Subcutaneous adipose tissue (tissue), 4 donors: ENCODE results near the gene NAA10. TPM values are rescaled to one million over a fixed set of nuclear protein-coding genes. Genes with fewer than 3 reads are reported as not detected.

Experiments
- total RNA-seq, 4 donors: library from RNA; depleted of rRNA; stranded (reverse); fragments of >200 nt; gene quantifications; one replicate each; pipeline ENCODE4 v1.1.0, GENCODE V29; 2016
- TF ChIP-seq, protein P1 (sequence below): fragments of 450-650 bp; IDR thresholded peaks from one replicate; pipeline ENCODE4 v1.5.1; 2016; ENCODE audit warnings: low read depth, mild to moderate bottlenecking, control low read depth, antibody characterized with exemption, moderate library complexity

The NAA10 gene
- total RNA-seq, 4 donors from 2014 or later: 69.4 to 87.8 (median 76.5) TPM

GRCh38 chrX:153973127-153974002 is 38.5 kb upstream of the NAA10 start:
- TF ChIP-seq, protein P1, sequence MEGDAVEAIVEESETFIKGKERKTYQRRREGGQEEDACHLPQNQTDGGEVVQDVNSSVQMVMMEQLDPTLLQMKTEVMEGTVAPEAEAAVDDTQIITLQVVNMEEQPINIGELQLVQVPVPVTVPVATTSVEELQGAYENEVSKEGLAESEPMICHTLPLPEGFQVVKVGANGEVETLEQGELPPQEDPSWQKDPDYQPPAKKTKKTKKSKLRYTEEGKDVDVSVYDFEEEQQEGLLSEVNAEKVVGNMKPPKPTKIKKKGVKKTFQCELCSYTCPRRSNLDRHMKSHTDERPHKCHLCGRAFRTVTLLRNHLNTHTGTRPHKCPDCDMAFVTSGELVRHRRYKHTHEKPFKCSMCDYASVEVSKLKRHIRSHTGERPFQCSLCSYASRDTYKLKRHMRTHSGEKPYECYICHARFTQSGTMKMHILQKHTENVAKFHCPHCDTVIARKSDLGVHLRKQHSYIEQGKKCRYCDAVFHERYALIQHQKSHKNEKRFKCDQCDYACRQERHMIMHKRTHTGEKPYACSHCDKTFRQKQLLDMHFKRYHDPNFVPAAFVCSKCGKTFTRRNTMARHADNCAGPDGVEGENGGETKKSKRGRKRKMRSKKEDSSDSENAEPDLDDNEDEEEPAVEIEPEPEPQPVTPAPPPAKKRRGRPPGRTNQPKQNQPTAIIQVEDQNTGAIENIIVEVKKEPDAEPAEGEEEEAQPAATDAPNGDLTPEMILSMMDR: no peak

DNA sequence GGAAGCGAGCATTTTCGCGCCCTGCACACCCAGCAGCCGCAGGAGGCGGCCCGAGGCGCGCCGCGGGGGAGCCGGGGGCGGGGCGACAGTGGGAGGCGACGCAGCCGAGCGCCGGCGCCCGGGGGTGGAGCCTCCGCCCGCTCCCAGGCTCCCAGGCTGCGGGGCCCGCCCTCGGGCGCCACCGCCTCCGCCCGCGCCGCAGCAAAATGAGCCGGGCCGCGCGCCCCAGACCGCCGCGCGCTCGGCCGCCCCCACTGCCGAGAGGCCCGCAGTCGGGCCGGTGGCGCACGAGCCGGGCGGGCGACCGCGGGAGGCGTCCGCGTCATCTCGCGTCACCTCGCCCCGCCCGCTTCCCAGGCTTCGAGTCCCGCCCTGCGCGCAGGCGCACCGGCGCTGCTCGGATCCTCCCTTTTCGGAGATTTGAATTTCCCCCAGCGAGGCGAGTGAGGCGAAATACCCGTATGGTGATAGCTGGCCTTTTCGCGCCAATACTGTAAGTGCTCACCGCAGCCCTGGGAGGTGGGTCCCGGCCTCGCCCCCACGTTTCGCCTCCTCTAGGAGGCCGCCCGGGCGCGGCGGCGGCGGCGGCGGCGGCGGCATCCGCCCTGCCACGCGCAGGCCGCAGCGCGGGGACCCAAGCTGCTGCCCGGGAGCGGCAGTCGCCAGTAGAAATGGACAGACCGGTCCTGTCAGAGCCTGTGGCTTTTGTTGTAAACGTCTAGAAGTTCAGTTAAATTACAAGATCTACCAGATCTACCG is 37.7 kb upstream of the NAA10 start, which contains the start of gene TMEM187:
TSS of gene TMEM187 (plus strand) at position 387 of the 759 bp plus-strand sequence. CDS start 9,309 bp downstream, outside the sequence.
- TF ChIP-seq, protein P1: no peak

DNA sequence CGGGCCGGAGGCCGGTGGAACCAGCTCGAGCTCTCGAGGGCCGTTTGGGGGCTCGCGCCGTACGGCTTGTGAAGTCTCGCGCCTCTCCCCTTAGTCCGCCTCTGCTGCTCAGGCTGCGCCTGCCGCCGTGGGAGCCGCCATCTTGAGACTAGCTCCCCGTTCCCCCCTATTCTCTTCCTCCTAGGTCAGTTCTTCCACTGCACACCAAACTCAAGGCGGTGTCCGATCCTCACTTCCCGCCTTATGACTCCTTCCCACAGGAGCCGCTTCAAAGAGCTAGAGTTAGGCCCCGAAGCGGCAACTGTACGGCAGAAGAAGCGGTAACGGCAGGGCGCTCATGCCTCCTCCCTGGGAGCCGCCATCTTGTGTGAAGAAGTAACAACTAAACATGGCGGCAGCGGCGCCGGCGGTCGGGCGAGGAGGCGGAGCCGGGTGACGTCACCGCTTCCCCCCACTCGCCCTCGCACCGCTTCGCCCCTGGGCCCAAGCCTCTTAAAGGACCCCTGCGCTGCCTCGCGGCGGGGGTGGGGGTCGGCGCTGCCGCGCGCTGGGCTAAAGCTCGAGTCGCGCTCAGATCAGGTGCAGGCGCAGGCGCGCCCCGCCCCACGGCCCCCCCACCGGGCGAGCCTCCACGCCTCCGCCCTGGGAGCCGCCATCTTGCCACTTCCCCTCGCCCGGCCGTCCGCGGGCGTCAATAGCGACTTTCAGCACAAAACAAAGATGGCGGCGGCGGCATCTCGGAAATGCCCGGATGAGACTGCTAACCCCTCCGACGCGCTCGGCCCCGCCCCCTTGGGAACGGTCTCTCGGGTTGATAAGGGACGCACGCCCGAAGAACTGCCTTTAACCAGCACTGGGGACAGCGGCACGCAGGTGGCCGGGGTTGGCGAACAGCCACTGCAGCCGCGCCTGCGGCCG is 36.9 kb upstream of the NAA10 start, which contains the start of gene HCFC1:
TSS of gene HCFC1 (minus strand) at position 369 of the 918 bp plus-strand sequence. CDS start 978 bp downstream, outside the sequence.
- TF ChIP-seq, protein P1: no peak

DNA sequence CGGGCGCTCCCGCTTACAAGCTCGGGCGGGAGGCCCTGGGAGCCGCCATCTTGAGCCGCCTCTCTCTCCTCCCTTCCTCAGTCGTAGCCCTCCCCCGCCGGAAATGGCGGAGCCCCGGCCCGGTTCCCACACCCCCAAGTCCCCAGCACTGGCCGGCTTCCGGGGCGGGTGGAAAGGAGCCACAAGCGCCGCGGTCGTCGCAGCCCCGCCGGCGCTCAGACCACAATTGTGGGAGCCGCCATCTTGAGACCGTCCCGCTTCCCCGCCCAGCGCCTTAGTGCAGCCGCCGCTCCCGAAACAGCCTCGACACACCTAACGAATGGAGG is 36.2 kb upstream of the NAA10 start:
- TF ChIP-seq, protein P1: no peak

DNA sequence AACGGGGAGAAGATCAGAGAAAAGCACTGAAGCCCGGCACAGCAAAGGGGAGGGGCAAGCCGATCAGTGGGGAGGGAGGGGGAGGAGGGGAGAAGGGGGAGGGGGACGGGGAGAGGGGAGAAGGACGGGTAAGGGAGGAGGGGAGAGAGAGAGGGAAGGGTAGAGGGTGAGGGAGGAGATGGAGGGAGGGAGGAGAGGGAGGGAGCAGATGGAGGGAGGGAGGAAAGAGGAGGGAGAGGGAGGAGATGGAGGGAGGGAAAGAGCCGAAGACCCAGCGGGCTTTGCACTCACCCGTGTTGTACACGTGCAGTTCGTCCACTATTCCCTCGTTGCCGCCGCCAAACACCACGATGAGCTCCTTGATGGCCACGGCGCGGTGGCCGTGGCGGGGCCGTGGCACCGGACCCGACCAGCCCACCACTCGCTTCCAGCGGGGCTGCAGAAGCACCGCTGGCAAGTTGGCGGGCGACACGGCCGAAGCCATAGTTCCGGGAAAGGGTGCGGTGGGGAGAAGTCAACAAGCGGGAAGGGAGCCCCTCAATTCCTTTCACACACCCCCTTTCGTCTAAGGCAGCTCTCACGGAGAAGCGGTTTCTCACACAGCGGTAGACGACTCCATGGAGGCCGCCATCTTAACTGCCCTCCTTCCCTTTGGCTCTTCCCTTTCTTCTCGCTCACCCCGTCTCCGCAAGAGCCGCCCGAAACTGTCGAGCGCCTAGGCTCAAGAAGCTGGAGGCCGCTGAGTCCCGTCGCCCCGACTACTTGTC is 35.7 kb upstream of the NAA10 start:
- TF ChIP-seq, protein P1: no peak

DNA sequence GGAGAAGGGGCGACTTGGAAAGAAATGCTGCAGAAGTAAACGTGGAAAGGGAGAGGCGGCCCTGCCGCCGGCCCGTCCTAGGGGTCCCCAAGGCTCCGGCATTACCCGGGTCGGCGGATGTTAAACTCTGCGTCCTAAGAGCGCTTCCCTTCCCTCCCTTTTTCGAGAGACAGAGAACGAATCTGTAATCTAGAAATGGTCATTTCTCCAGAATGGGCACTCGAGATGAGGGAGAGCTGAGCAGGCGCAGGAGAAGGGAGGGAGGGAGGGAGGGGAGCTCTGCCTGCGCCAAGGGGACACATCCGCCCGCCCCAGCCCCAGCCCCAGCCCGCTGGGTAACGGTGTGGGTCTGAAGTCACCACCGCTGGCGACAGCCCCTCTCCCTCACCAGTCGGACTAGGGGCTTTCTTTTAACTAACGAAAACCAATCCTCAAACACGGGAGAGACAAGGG is 35.1 kb upstream of the NAA10 start:
- TF ChIP-seq, protein P1: no peak
